H9 (cell line): ENCODE data around the gene FASLG. TPM values are rescaled to one million over a fixed set of nuclear protein-coding genes. Genes with fewer than 3 reads are reported as not detected.

Source experiments
- DNase-seq: peaks from one replicate; pipeline ENCODE4 v3.0.0-alpha.2; 2017
- H2AFZ ChIP-seq: one replicate; pipeline ENCODE4 v1.6.1; 2013; ENCODE audit warnings: mild to moderate bottlenecking, low read length, control low read depth, moderate library complexity
- H2AK5ac ChIP-seq: 2 replicates; pipeline ENCODE4 v1.6.1; 2013; ENCODE audit warnings: low read length, control low read depth, mixed read lengths; ENCODE audit not compliant: insufficient read length
- H2BK120ac ChIP-seq: one replicate; pipeline ENCODE4 v1.6.1; 2013; ENCODE audit warnings: low read depth, mild to moderate bottlenecking, low read length, control low read depth, inconsistent platforms; ENCODE audit not compliant: poor library complexity, severe bottlenecking
- H2BK12ac ChIP-seq: 2 replicates; pipeline ENCODE4 v1.6.1; 2013; ENCODE audit warnings: low read length, control low read depth, mixed read lengths, low read depth; ENCODE audit not compliant: insufficient read length
- H2BK15ac ChIP-seq: 2 replicates; pipeline ENCODE4 v1.6.1; 2013; ENCODE audit warnings: low read depth, low read length, control low read depth
- H2BK20ac ChIP-seq: one replicate; pipeline ENCODE4 v1.6.1; 2013; ENCODE audit warnings: low read depth, mild to moderate bottlenecking, low read length, control low read depth, inconsistent platforms; ENCODE audit not compliant: poor library complexity, severe bottlenecking
- H2BK5ac ChIP-seq: 2 replicates; pipeline ENCODE4 v1.6.1; 2013; ENCODE audit warnings: low read length, control low read depth, mixed read lengths; ENCODE audit not compliant: insufficient read length
- H3K14ac ChIP-seq: 2 replicates; pipeline ENCODE4 v1.6.1; 2013; ENCODE audit warnings: low read length, control low read depth; ENCODE audit not compliant: insufficient read depth
- H3K18ac ChIP-seq: 2 replicates; pipeline ENCODE4 v1.6.1; 2013; ENCODE audit warnings: low read depth, mild to moderate bottlenecking, mixed read lengths, low read length, control low read depth; ENCODE audit not compliant: insufficient read length
- H3K23ac ChIP-seq: 2 replicates; pipeline ENCODE4 v1.6.1; 2013; ENCODE audit warnings: low read length, control low read depth, mixed read lengths, low read depth; ENCODE audit not compliant: insufficient read length
- H3K23me2 ChIP-seq: 2 replicates; pipeline ENCODE4 v1.6.1; 2013; ENCODE audit warnings: low read depth, mild to moderate bottlenecking, mixed read lengths, low read length, control low read depth; ENCODE audit not compliant: insufficient read length, poor library complexity, severe bottlenecking
- H3K27ac ChIP-seq: 2 replicates; pipeline ENCODE4 v1.5.1; 2013; ENCODE audit warnings: low read length, control low read depth, mixed read lengths, low read depth; ENCODE audit not compliant: insufficient read length
- H3K27me3 ChIP-seq: 2 replicates; pipeline ENCODE4 v1.6.1; 2013; ENCODE audit warnings: low read length, control low read depth, inconsistent platforms; ENCODE audit not compliant: insufficient read depth
- H3K4ac ChIP-seq: 2 replicates; pipeline ENCODE4 v1.6.1; 2013; ENCODE audit warnings: low read depth, mild to moderate bottlenecking, control low read depth, inconsistent platforms, low read length, moderate library complexity
- H3K4me1 ChIP-seq: 2 replicates; pipeline ENCODE4 v1.6.1; 2013; ENCODE audit warnings: low read length, control low read depth, inconsistent platforms; ENCODE audit not compliant: insufficient read depth
- H3K4me2 ChIP-seq: 2 replicates; pipeline ENCODE4 v1.6.1; 2013; ENCODE audit warnings: low read length, control low read depth, mixed read lengths; ENCODE audit not compliant: insufficient read length, insufficient read depth
- H3K56ac ChIP-seq: 2 replicates; pipeline ENCODE4 v1.6.1; 2013; ENCODE audit warnings: low read depth, mild to moderate bottlenecking, mixed read lengths, low read length, control low read depth; ENCODE audit not compliant: insufficient read length
- H3K79me1 ChIP-seq: 2 replicates; pipeline ENCODE4 v1.6.1; 2013; ENCODE audit warnings: low read depth, mild to moderate bottlenecking, moderate library complexity, low read length, control low read depth, inconsistent platforms; ENCODE audit not compliant: insufficient read depth, poor library complexity, severe bottlenecking
- H3K79me2 ChIP-seq: 2 replicates; pipeline ENCODE4 v1.6.1; 2013; ENCODE audit warnings: low read length, control low read depth, inconsistent platforms; ENCODE audit not compliant: insufficient read depth
- H3K9ac ChIP-seq: 2 replicates; pipeline ENCODE4 v1.6.1; 2013; ENCODE audit warnings: low read length, control low read depth, mixed read lengths; ENCODE audit not compliant: insufficient read length; ENCODE audit errors: extremely low read depth
- H3K9me3 ChIP-seq: one replicate; pipeline ENCODE4 v1.6.1; 2013; ENCODE audit warnings: low read depth, low read length, inconsistent platforms; ENCODE audit not compliant: control insufficient read depth
- H3T11ph ChIP-seq: one replicate; pipeline ENCODE4 v1.6.1; 2013; ENCODE audit warnings: mild to moderate bottlenecking, low read length, control low read depth, inconsistent platforms
- H4K20me1 ChIP-seq: one replicate; pipeline ENCODE4 v1.6.1; 2013; ENCODE audit not compliant: control insufficient read depth, insufficient read length, insufficient read depth
- H4K5ac ChIP-seq: 2 replicates; pipeline ENCODE4 v1.6.1; 2013; ENCODE audit warnings: low read depth, mild to moderate bottlenecking, mixed read lengths, low read length, control low read depth; ENCODE audit not compliant: insufficient read length
- H4K8ac ChIP-seq: replicated peaks from 2 replicates; pipeline ENCODE4 v1.6.1; 2013; ENCODE audit warnings: low read length, control low read depth, mixed read lengths, low read depth; ENCODE audit not compliant: insufficient read length
- H4K91ac ChIP-seq: 2 replicates; pipeline ENCODE4 v1.6.1; 2013; ENCODE audit warnings: low read depth, mild to moderate bottlenecking, moderate library complexity, mixed read lengths, low read length, control low read depth; ENCODE audit not compliant: insufficient read length
- H3K27ac Mint-ChIP-seq, 3 experiments: 2 replicates in 2 of 3; 3 replicates in 1 of 3; pipeline ENCODE4 v1.8.0; 2020 to 2021; ENCODE audit warnings: mixed read lengths in 3 of 3, mild to moderate bottlenecking in 1 of 3, moderate library complexity in 1 of 3
- H3K27me3 Mint-ChIP-seq: 2 replicates; pipeline ENCODE4 v1.8.0; 2021; ENCODE audit warnings: low read depth, mild to moderate bottlenecking, moderate library complexity, mixed read lengths
- H3K36me3 Mint-ChIP-seq, 3 experiments: 2 replicates in 2 of 3; 3 replicates in 1 of 3; pipeline ENCODE4 v1.8.0; 2020 to 2021; ENCODE audit warnings: low read depth in 3 of 3, mixed read lengths in 3 of 3; ENCODE audit not compliant: insufficient read depth in 1 of 3
- H3K4me1 Mint-ChIP-seq, 2 experiments: 2 replicates each; pipeline ENCODE4 v1.8.0; 2020; ENCODE audit warnings: mixed read lengths in 2 of 2
- H3K4me3 Mint-ChIP-seq, 2 experiments: 2 replicates in 1 of 2; 3 replicates in 1 of 2; pipeline ENCODE4 v1.8.0; 2020 to 2021; ENCODE audit warnings: mild to moderate bottlenecking in 2 of 2, mixed read lengths in 2 of 2, moderate library complexity in 1 of 2
- H3K9me3 Mint-ChIP-seq, 2 experiments: 2 replicates in 1 of 2; 3 replicates in 1 of 2; pipeline ENCODE4 v1.8.0; 2020; ENCODE audit warnings: mild to moderate bottlenecking in 2 of 2, mixed read lengths in 2 of 2, moderate library complexity in 1 of 2
- CTCF ChIP-seq: fragments of 200-600 bp; sonication (generic); conservative IDR thresholded peaks from 3 replicates; pipeline ENCODE4 v1.8.0; 2021; ENCODE audit warnings: antibody characterized with exemption, mild to moderate bottlenecking
- total RNA-seq: library from RNA; stranded (reverse); gene quantifications from 2 replicates; pipeline ENCODE4 v1.2.1, GENCODE V29; 2021

Gene FASLG
- total RNA-seq, 1 experiment from 2014 or later = not detected

GRCh38 chr1:172671591-172671990 is 12.7 kb downstream of the FASLG start:
- no peak overlapping the region for H3K56ac ChIP-seq
- Mint-ChIP-seq H3K27me3 (no peaks in the 10 kb centered on the region), H3K27ac (no peak overlapping the region), H3K9me3 (peaks cover 0 to 2% of the 10 kb centered on the region in 2 experiments; a peak in 1 of 5 replicates), H3K4me1 (peaks cover under 1 to 3% of the 10 kb centered on the region in 2 experiments), H3K4me3 (no peak overlapping the region), H3K36me3 (no peaks in the 10 kb centered on the region)
- no peak overlapping the region for H3K4ac ChIP-seq
- H3K27me3 ChIP-seq = no peaks in the 10 kb centered on the region
- H2BK12ac ChIP-seq = no peak overlapping the region
- H3K4me2 ChIP-seq = no peak overlapping the region
- no peak overlapping the region for H2AK5ac ChIP-seq
- no peaks in the 10 kb centered on the region for H3K4me1 ChIP-seq
- H3K9ac ChIP-seq = no peak overlapping the region
- no peaks in the 10 kb centered on the region for H3K9me3 ChIP-seq
- H4K8ac ChIP-seq = no peak overlapping the region
- H3K27ac ChIP-seq = no peak overlapping the region
- DNase-seq = no peak
- H2BK20ac ChIP-seq = no peak overlapping the region
- no peak overlapping the region for H4K5ac ChIP-seq
- TF ChIP-seq CTCF = no peak
- no peaks in the 10 kb centered on the region for H4K20me1 ChIP-seq
- no peaks in the 10 kb centered on the region for H3K23me2 ChIP-seq
- H3K79me1 ChIP-seq = no peaks in the 10 kb centered on the region
- H3K23ac ChIP-seq = no peak overlapping the region
- H4K91ac ChIP-seq = no peak overlapping the region
- H3K18ac ChIP-seq = no peak overlapping the region
- no peak overlapping the region for H2BK5ac ChIP-seq
- H2BK120ac ChIP-seq = no peak overlapping the region
- no peaks in the 10 kb centered on the region for H3K79me2 ChIP-seq
- H3K14ac ChIP-seq = no peak overlapping the region
- H2BK15ac ChIP-seq = no peak overlapping the region
- no peak overlapping the region for H3T11ph ChIP-seq
- H2AFZ ChIP-seq = no peak overlapping the region
